GM12891 (cell line): Measurements from ENCODE around the gene GPR107.

Source experiments
- POLR2A ChIP-seq: IDR thresholded peaks from 2 replicates; pipeline ENCODE4 v1.6.1; 2011; ENCODE audit warnings: low read depth, low read length, control low read depth
- POLR2AphosphoS5 ChIP-seq: IDR thresholded peaks from 2 replicates; pipeline ENCODE4 v1.6.1; 2011; ENCODE audit warnings: low read depth, low read length, control low read depth
- SPI1 ChIP-seq: IDR thresholded peaks from 2 replicates; pipeline ENCODE4 v1.6.1; 2011; ENCODE audit warnings: low read depth, low read length, control low read depth
- TAF1 ChIP-seq: IDR thresholded peaks from 2 replicates; pipeline ENCODE4 v1.6.1; 2011; ENCODE audit warnings: low read depth, low read length, control low read depth

GRCh38 chr9:130165579-130165978 is 111.9 kb downstream of the GPR107 start:
- TF ChIP-seq POLR2AphosphoS5, result no peak
- TF ChIP-seq SPI1, result no peak
- no peak for TF ChIP-seq TAF1
- no peak for TF ChIP-seq POLR2A
